A549 (cell line): ENCODE results near the gene JHY. TPM values are rescaled to one million over a fixed set of nuclear protein-coding genes. Genes with fewer than 3 reads are reported as not detected.

Experiments used
- ATAC-seq, 2 experiments: fragments of 200-7000 bp in 1 of 2; fragments of >200 bp in 1 of 2; cut with Nextera tagmentation in 1 of 2; cut with Tn5 transposase in 1 of 2; 3 replicates each; pipeline versions ENCODE4 v1.8.0 to v1.9.1; 2018 to 2020; ENCODE audit warnings: mild to moderate bottlenecking in 1 of 2, moderate library complexity in 1 of 2
- CTCF ChIA-PET: fragments of 300-600 bp; sonication (Branson Sonifier 250); formaldehyde crosslinking; extraction: SDS; loops from one replicate; lab custom pipeline; 2021; ENCODE audit warnings: antibody characterized with exemption, inconsistent platforms; lab: Yijun Ruan, JAX
- POLR2A ChIA-PET: fragments of 350-600 bp; formaldehyde crosslinking; extraction: SDS; loops from one replicate; lab custom pipeline; 2021; ENCODE audit warnings: antibody characterized with exemption, inconsistent platforms; lab: Yijun Ruan, JAX
- DNase-seq, 2 experiments: peaks; one replicate each; pipeline versions ENCODE4 v3.0.0 to v3.0.0-alpha.2; 2011 to 2016; ENCODE audit warnings: low read depth in 1 of 2, low spot score in 1 of 2
- FAIRE-seq: peaks from 2 replicates; lab custom pipeline; 2011; peaks lifted over from hg19 to GRCh38; lab: Jason Lieb, UNC
- H3K27ac ChIP-seq, 2 experiments: fragments of >200 bp; sonication (Bioruptor Twin); formaldehyde crosslinking; 3 replicates each; pipeline ENCODE4 v1.5.1; 2016 to 2017
- H3K4me1 ChIP-seq: fragments of >200 bp; sonication (Bioruptor Twin); formaldehyde crosslinking; 3 replicates; pipeline ENCODE4 v1.6.1; 2016
- H3K4me2 ChIP-seq: fragments of >200 bp; sonication (Bioruptor Twin); formaldehyde crosslinking; 3 replicates; pipeline ENCODE4 v1.6.1; 2016
- H3K4me3 ChIP-seq: fragments of >200 bp; sonication (Bioruptor Twin); formaldehyde crosslinking; 3 replicates; pipeline ENCODE4 v1.5.1; 2016
- H3K9me3 ChIP-seq: fragments of >200 bp; sonication (Bioruptor Twin); formaldehyde crosslinking; 3 replicates; pipeline ENCODE4 v1.6.1; 2016
- ATOH8 ChIP-seq: fragments of 250-450 bp; sonication (Bioruptor Pico); IDR thresholded peaks from 2 replicates; pipeline ENCODE4 v1.5.0; 2020; ENCODE audit warnings: low read depth, mild to moderate bottlenecking, moderate library complexity
- BHLHE40 ChIP-seq: IDR thresholded peaks from 2 replicates; pipeline ENCODE4 v1.6.1; 2012; ENCODE audit warnings: low read depth, low read length, inconsistent platforms
- CBX2 ChIP-seq: fragments of 200-600 bp; sonication (generic); IDR thresholded peaks from 2 replicates; pipeline ENCODE4 v1.6.1; 2016; ENCODE audit warnings: low read depth, mild to moderate bottlenecking, borderline replicate concordance
- CEBPB ChIP-seq, 2 experiments: fragments of >200 bp in 1 of 2; sonication (Bioruptor Twin) in 1 of 2; formaldehyde crosslinking in 1 of 2; IDR thresholded peaks; 2 replicates each; pipeline ENCODE4 v1.6.1; 2012 to 2016
- EHF ChIP-seq: fragments of 250-450 bp; sonication (Bioruptor Pico); IDR thresholded peaks from 2 replicates; pipeline ENCODE4 v1.5.0; 2020; ENCODE audit warnings: mild to moderate bottlenecking
- ELK1 ChIP-seq: fragments of 150-350 bp; IDR thresholded peaks from 2 replicates; pipeline ENCODE4 v1.6.1; 2014; ENCODE audit warnings: low read depth, mild to moderate bottlenecking, low read length
- ESRRA ChIP-seq: fragments of 150-350 bp; IDR thresholded peaks from 2 replicates; pipeline ENCODE4 v1.6.1; 2014; ENCODE audit warnings: mild to moderate bottlenecking, low read length, borderline replicate concordance
- FOXS1 ChIP-seq: fragments of 250-450 bp; sonication (Bioruptor Pico); IDR thresholded peaks from 2 replicates; pipeline ENCODE4 v1.5.0; 2020; ENCODE audit warnings: mild to moderate bottlenecking, moderate library complexity
- GATA3 ChIP-seq: IDR thresholded peaks from 2 replicates; pipeline ENCODE4 v1.6.1; 2012; ENCODE audit warnings: borderline replicate concordance
- HDAC2 ChIP-seq: fragments of 200-600 bp; sonication (generic); IDR thresholded peaks from 2 replicates; pipeline ENCODE4 v1.6.1; 2016
- HEYL ChIP-seq: fragments of 250-450 bp; sonication (Bioruptor Pico); IDR thresholded peaks from 2 replicates; pipeline ENCODE4 v1.8.0; 2021; ENCODE audit warnings: mild to moderate bottlenecking, moderate library complexity
- JUN ChIP-seq, 2 experiments: fragments of >200 bp; sonication (Bioruptor Twin); formaldehyde crosslinking; IDR thresholded peaks; 2 replicates in 1 of 2; 3 replicates in 1 of 2; pipeline ENCODE4 v1.6.1; 2016 to 2017
- JUNB ChIP-seq: fragments of >200 bp; sonication (Bioruptor Twin); formaldehyde crosslinking; IDR thresholded peaks from 2 replicates; pipeline ENCODE4 v1.6.1; 2016
- KDM1A ChIP-seq: fragments of 200-600 bp; sonication (generic); IDR thresholded peaks from 2 replicates; pipeline ENCODE4 v1.6.1; 2016; ENCODE audit warnings: low read depth, mild to moderate bottlenecking
- KDM5A ChIP-seq: fragments of 200-600 bp; sonication (generic); IDR thresholded peaks from 2 replicates; pipeline ENCODE4 v1.6.1; 2016; ENCODE audit warnings: antibody characterized with exemption, mild to moderate bottlenecking
- MAFK ChIP-seq: fragments of 450-650 bp; IDR thresholded peaks from 2 replicates; pipeline ENCODE4 v1.6.1; 2014; ENCODE audit not compliant: partially characterized antibody
- MAZ ChIP-seq: fragments of 150-350 bp; IDR thresholded peaks from 2 replicates; pipeline ENCODE4 v1.6.1; 2014; ENCODE audit warnings: antibody characterized with exemption, low read depth, low read length, borderline replicate concordance
- NFE2L2 ChIP-seq: fragments of 150-350 bp; conservative IDR thresholded peaks from 2 replicates; pipeline ENCODE4 v1.6.1; 2014; ENCODE audit warnings: low read length
- NPAS2 ChIP-seq: fragments of 250-450 bp; sonication (Bioruptor Pico); IDR thresholded peaks from 2 replicates; pipeline ENCODE4 v1.8.0; 2022; ENCODE audit warnings: mild to moderate bottlenecking, moderate library complexity, borderline replicate concordance
- PBX3 ChIP-seq: IDR thresholded peaks from 2 replicates; pipeline ENCODE4 v1.6.1; 2012
- POLR2A ChIP-seq: IDR thresholded peaks from 2 replicates; pipeline ENCODE4 v1.6.1; 2012; ENCODE audit warnings: mild to moderate bottlenecking, low read length
- POLR2AphosphoS2 ChIP-seq: conservative IDR thresholded peaks from 2 replicates; pipeline ENCODE4 v1.6.1; 2012; ENCODE audit warnings: low read length, improper control_type of control experiment, inconsistent platforms
- RCOR1 ChIP-seq: fragments of 150-350 bp; IDR thresholded peaks from 2 replicates; pipeline ENCODE4 v1.6.1; 2014; ENCODE audit warnings: antibody characterized with exemption, low read length, low read depth
- REST ChIP-seq: fragments of 200-600 bp; sonication (generic); IDR thresholded peaks from 2 replicates; pipeline ENCODE4 v1.6.1; 2016; ENCODE audit warnings: antibody characterized with exemption, mild to moderate bottlenecking, moderate library complexity
- RFX5 ChIP-seq: fragments of 450-650 bp; IDR thresholded peaks from 2 replicates; pipeline ENCODE4 v1.7.1; 2014; ENCODE audit warnings: antibody characterized with exemption, mild to moderate bottlenecking, moderate library complexity
- USF2 ChIP-seq: fragments of 450-650 bp; IDR thresholded peaks from 2 replicates; pipeline ENCODE4 v1.6.1; 2014; ENCODE audit warnings: antibody characterized with exemption
- WGBS: methylation state at CpG from one replicate; pipeline ENCODE4 v1.1.6; 2017; ENCODE audit errors: missing lambda C conversion rate; 5-methylcytosine and 5-hydroxymethylcytosine counted together
- polyA plus RNA-seq, 4 experiments: library from polyadenylated mRNA; depleted of rRNA in 3 of 4; stranded (reverse); fragments of >200 nt; fragmentation: RNase III in 1 of 4; extraction: RNeasy Plus Mini Kit Qiagen cat#74134 plus additional on column Dnase treatment in 1 of 4; gene quantifications; 2 replicates in 3 of 4; 3 replicates in 1 of 4; pipeline ENCODE4 v1.2.3, GENCODE V29; 2011 to 2017

JHY gene
- polyA plus RNA-seq, 2 of the 4 experiments (the other 2 are of a cell fraction), result 3.4 to 6.9 TPM

GRCh38 chr11:122883646-122883979, 1.1 kb downstream of the JHY start:
- no peak for DNase-seq
- ATAC-seq, result no peak
- ChIA-PET CTCF (interaction anchor here (0.7 to 0.9 kb wide), 4 partner anchors 9 to 142 kb away, joined by 3 to 5 read pairs (median 4); no protein-coding TSS in a partner anchor), POLR2A (interaction anchor here (0.8 to 0.9 kb wide), 3 partner anchors 13 to 282 kb away, joined by 3 to 9 read pairs (median 3); no protein-coding TSS in a partner anchor)
- Histone ChIP-seq H3K27ac (peak overlapping the region; percentile 97 to 98), H3K9me3 (no peaks in the 10 kb centered on the region), H3K4me3 (peak overlapping the region; percentile 88), H3K4me2 (peak overlapping the region; percentile 90), H3K4me1 (peaks cover 21% of the 10 kb centered on the region; the same call in 2 of the 3 replicates)
- 36% methylated on average over 3 of the region's 3 CpGs for WGBS
- peak; percentile 98 for TF ChIP-seq MAFK
- no peak for TF ChIP-seq JUN (IDR thresholded peaks at IDR 0.05)
- FAIRE-seq, result no peak

GRCh38 chr11:122888162-122888561, 5.6 kb downstream of the JHY start:
- no peaks in the 10 kb centered on the region for H3K9me3 ChIP-seq
- DNase-seq (no peak), FAIRE-seq (no peak), ATAC-seq (no peak)
- no peak overlapping the region for H3K27ac ChIP-seq
- no peak overlapping the region for H3K4me2 ChIP-seq
- no peak overlapping the region for H3K4me3 ChIP-seq
- ChIA-PET POLR2A (no interaction called here), CTCF (no interaction called here)
- H3K4me1 ChIP-seq, result peaks cover 7% of the 10 kb centered on the region; the same call in 2 of the 3 replicates
- no peak for TF ChIP-seq CEBPB (IDR thresholded peaks at IDR 0.05)
- no peak for TF ChIP-seq USF2
- TF ChIP-seq JUN (IDR thresholded peaks at IDR 0.05), result no peak
- no peak for TF ChIP-seq MAZ
- no peak for TF ChIP-seq EHF (CRISPR knock-in tag)
- no peak for TF ChIP-seq ESRRA
- no peak for TF ChIP-seq HDAC2
- no peak for TF ChIP-seq POLR2AphosphoS2
- no peak for TF ChIP-seq HEYL
- no peak for TF ChIP-seq KDM5A
- no peak for TF ChIP-seq BHLHE40
- no peak for TF ChIP-seq KDM1A
- TF ChIP-seq GATA3, result no peak
- WGBS, result 69% methylated on average over 2 of the region's 2 CpGs

- FAIRE-seq (no peak), DNase-seq (no peak), ATAC-seq (no peak)
- POLR2A ChIA-PET, result no interaction called here
- WGBS, result 89% methylated on average over 5 of the region's 5 CpGs
- CTCF ChIA-PET, result interaction anchor here (0.8 to 1.2 kb wide), 2 partner anchors 29 to 130 kb away, joined by 3 read pairs; no protein-coding TSS in a partner anchor
- Histone ChIP-seq H3K4me3 (no peak overlapping the region), H3K4me1 (peaks cover 7% of the 10 kb centered on the region; the same call in 1 of the 3 replicates), H3K4me2 (no peak overlapping the region), H3K27ac (no peak overlapping the region), H3K9me3 (no peaks in the 10 kb centered on the region)
- TF ChIP-seq RFX5 (no peak), JUNB (no peak), HEYL (no peak), ATOH8 (no peak), FOXS1 (CRISPR knock-in tag) (no peak), PBX3 (no peak), NPAS2 (CRISPR knock-in tag) (no peak), REST (no peak), POLR2A (no peak), ESRRA (no peak), NFE2L2 (no peak), ELK1 (no peak), POLR2AphosphoS2 (no peak), CBX2 (no peak), RCOR1 (no peak)
These were observed 10.6 kb downstream of the JHY start for GRCh38 chr11:122893131-122893530.
